SW 1271 (cell line): ENCODE results near the gene RBM10.
"Not testable (repeated sequence)": the region's sequence is repeated elsewhere in the genome, so short reads cannot be mapped to it uniquely, and the experiment has no call there.

Experiments used
- DNase-seq, 2 experiments: peaks; one replicate each; lab custom pipeline; 2025; lab: John Stamatoyannopoulos, UW

The RBM10 gene, protein sequence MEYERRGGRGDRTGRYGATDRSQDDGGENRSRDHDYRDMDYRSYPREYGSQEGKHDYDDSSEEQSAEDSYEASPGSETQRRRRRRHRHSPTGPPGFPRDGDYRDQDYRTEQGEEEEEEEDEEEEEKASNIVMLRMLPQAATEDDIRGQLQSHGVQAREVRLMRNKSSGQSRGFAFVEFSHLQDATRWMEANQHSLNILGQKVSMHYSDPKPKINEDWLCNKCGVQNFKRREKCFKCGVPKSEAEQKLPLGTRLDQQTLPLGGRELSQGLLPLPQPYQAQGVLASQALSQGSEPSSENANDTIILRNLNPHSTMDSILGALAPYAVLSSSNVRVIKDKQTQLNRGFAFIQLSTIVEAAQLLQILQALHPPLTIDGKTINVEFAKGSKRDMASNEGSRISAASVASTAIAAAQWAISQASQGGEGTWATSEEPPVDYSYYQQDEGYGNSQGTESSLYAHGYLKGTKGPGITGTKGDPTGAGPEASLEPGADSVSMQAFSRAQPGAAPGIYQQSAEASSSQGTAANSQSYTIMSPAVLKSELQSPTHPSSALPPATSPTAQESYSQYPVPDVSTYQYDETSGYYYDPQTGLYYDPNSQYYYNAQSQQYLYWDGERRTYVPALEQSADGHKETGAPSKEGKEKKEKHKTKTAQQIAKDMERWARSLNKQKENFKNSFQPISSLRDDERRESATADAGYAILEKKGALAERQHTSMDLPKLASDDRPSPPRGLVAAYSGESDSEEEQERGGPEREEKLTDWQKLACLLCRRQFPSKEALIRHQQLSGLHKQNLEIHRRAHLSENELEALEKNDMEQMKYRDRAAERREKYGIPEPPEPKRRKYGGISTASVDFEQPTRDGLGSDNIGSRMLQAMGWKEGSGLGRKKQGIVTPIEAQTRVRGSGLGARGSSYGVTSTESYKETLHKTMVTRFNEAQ

DNA sequence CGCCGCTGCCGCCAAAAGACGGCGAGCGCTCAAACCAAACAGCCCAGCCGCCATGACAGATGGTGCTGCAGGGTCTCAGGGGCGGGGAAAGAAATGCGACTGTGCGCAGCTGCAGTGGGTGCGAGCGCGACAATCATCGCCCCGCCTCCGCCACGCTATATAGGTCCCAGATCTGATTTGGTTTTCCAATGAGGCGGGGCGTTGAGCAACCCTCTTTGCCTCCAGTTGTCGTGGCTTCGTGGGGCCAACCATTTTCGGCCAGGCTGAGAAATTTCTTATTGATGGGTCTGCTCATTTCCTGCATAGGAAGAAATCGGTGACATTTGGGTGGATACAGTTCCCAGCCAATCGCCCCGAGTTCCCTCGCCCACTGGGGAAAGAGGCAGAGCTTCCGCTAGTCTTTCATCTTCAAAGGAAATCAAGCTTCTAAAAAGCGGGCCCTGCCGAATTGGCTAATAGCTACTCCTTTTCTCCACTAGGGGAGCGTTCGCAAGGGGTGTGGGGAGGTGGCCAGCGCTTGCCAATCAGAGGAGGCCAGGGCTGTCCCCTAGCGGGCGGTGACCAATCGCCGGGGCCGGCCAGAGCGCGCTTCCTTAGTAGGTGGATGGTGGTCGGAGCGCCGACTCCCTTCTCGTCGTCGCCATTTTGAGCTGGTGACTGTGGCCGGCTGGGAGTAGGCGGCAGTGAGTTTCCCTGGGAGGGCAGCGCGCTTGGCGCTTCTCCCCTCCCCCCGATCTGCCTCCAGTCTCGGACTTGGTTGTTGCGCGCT is at the start of gene RBM10, which contains the start of gene NDUFB11:
RBM10 (plus strand) TSS at position 596 of the 769 bp plus-strand sequence. CDS start 2,261 bp downstream, outside the sequence.
NDUFB11 (minus strand) TSS at position 77 of the 769 bp plus-strand sequence; CDS start at position 54, 23 bp downstream.
- peak; percentile 52 to 76 for DNase-seq

DNA sequence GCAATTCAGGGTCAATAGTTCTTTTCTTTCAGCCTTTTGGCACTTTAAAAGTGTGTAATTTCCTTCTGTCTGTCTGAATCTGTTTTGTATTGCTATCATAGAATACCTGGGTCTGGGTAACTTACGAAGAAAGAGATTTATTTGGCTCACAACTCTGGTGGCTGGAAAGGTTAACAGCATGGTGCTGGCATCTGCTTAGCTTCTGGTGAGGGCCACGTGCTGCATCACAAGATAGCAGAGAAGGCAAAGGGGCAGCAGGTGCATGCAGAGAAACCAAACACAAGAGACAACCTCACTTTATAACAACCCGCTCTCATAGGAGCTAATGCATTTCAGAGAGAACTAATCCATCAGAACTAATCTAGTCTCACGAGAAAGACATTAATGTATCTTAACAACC is 48.0 kb upstream of the RBM10 start:
- DNase-seq: no peak

DNA sequence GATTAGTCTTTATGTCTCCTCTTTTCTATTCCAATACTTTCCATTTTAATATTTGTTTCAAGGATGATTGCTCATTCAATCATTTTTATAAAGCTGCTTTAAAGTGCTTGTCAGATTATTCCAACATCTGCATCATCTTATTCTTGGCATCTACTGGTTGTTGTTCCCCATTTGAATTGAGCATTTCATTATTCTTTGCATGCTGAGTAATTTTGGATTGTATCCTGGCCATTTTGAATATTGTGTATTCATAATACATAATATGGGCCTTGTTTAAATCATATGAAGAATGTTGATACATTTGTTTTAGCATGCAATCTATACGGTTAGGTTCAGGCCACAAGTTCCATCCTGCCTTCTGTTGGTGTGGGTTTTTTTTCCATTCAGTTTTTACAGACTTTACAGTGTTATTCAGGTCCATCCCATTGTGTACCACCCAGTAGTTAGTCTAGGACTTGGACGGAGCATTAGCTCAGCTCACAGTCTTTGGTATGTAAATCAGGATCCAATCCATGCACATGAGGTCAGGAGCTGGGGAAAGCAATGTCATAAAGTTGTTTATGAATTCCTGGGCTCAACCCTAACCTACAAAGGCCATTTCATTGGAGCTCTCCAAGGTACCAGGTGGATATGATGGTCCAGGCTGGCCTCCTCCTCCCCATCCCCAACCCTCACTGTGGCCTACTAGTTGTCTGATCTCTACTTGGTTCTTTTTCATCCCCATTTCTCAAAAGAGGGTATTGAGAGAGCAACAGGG is 46.5 kb upstream of the RBM10 start:
- DNase-seq: no peak

DNA sequence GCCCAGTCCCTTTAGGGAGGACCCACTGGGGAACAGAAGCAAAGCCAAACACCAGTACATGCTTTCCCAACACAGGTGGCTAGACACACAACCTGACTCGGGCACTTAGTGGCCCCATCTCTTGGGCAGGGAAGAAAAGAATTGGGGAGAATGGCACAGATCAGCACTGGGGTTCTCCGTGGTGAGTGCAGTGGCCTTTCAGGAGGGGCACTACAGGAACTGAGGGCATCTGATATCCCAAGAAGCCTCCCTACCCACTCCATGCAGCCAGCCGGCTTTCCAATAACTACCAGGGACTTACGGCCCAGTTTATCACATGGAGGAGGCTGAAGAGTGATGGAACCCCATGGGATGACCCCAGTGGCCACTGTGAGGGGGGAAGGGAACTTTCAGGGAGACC is 43.8 kb upstream of the RBM10 start:
- no peak for DNase-seq

DNA sequence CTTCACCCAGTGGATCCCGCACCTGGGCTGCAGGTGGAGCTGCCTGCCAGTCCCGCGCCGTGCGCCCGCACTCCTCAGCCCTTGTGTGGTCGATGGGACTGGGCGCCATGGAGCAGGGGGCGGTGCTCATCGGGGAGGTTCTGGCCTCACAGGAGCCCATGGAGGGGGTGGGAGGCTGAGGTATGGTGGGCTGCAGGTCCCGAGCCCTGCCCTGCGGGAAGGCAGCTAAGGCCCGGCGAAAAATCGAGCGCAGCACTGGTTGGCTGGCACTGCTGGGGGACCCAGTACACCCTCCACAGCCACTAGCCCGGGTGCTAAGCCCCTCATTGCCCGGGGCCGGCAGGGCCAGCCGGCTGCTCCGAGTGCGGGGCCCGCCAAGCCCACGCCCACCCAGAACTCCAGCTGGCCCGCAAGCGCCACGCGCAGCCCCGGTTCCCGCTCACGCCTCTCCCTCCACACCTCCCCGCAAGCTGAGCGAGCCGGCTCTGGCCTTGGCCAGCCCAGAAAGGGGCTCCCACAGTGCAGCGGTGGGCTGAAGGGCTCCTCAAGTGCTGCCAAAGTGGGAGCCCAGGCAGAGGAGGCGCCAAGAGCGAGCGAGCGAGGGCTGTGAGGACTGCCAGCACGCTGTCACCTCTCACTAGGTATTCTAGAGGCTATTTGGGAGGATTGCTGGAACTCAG is 33.9 kb upstream of the RBM10 start:
- DNase-seq: not testable (repeated sequence)

DNA sequence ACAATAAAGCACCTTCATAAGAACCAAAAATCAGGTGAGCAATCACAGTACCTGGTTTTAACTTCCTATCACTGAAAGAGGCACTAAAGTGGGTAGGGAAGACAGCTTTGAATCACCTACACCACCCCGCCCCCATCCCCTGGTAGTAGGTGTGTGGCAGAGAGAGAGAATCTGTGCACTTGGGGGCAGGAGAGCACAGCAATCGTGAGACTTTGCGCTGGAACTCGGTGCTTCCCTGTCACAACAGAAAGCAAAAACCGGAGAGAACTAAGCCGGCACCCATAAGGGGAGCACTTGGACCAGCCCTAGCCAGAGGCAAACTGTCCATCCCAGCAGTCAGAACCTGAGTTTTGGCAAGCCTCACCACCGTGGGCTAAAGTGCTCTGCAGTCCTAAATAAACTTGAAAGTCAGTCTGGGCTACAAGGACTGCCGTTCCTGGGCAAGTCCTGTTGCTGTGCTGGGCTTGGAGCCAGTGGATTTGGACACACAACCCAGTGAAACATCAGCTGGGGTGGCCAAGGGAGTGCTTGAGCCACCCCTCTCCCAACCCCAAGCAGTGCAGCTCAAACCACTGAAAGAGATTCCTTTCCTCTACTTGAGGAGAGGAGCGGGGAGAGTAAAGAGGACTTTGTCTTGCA is 32.6 kb upstream of the RBM10 start:
- no peak for DNase-seq

DNA sequence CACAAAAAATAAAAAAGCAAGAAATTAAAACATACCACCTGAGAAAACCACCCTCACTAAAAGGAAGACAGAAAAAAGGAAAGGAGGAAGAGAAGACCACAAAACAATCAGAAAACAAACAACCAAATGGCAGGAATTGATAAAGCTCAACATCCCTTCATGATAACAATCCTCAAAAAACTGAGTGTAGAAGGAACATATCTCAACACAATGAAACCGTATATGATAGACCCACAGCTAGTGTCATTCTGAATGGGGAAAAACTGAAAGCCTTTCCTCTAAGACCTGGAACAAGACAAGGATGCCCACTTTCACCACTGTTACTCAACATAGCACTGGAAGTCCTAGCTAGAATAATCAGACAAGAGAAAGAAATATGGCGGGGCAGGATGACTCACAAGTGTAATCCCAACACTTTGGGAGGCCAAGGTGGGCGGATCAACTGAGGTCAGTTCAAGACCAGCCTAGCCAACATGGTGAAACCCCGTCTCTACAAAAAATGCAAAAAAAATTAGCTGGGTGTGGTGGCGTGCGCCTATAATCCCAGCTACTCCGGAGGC is 28.4 kb upstream of the RBM10 start:
- DNase-seq: not testable (repeated sequence)

DNA sequence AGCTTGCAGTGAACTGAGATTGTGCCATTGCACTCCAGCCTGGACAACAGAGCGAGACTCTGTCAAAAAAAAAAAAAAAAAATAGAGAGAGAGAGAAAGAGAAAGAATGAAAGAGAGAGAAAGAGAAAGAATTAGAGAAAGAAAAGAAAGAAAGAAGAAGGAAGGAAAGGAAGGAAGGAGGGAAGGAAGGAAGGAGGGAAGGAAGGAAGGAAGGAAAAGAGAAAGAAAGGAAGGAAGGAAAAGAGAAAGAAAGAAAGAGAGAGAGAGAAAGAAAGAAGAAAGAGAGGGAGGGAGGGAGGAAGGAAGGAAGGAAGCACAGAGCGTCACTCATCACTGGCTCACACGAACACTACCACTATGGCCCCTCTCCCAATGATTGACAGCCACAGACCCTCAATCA is 20.6 kb upstream of the RBM10 start:
- DNase-seq: not testable (repeated sequence)

DNA sequence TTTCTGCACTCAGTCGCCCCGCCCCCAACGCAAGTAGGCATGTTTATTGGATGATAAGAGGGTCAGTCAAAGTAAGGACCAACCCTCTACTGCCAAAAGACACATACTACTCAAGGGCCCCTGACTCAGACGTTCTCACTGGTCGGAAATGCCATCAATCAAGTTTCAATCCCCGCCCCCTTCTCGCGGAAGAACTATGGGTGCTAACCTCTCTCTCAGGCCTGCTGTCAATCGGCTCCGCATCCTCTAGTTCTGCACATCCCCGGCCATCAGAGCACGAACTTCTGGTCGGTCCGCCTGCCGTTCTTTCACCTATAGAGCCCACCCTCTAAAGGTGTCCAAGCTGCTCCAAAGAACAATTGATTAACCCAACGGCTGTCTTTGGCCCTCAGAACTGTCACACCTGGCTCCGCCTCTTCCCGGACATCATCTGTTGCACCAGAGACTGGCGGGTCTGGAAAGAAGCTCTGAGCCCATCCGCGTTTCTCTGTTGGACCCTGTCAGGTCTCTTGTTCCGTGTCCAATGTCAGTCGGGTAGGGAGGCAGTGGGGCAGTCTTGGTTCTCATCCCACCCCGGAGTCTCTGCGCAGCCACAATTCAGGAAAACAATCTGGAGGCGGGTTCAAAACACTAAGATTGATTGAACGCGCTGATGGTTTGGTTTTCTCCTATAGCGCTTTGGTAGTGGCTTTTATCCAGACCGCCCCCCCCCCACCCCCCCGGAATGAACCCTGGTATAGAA is 15.7 kb upstream of the RBM10 start:
- peak; percentile 67 to 80 for DNase-seq

DNA sequence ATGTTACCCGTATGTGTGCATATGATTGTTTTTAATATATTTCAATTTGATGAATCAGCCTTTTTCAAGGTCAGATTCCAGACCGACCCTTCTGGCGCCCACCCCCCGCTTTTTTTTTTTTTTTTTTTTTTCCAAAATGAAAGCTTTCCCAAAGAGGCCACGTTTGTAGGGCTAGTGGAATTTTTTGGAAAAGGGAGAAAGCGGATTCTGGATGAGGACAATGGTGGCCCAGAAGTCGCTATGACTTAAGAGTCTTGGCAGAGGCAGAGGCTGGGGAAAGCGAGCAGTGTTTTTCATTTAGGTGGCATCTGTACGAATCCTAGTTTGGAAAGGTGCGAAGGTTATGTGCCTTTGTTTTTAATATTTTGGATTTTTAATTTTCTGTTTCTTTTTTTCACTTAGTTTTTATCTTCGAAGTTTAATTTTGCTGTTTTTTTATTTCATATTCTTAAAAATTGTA is 15.1 kb upstream of the RBM10 start:
- no peak for DNase-seq

DNA sequence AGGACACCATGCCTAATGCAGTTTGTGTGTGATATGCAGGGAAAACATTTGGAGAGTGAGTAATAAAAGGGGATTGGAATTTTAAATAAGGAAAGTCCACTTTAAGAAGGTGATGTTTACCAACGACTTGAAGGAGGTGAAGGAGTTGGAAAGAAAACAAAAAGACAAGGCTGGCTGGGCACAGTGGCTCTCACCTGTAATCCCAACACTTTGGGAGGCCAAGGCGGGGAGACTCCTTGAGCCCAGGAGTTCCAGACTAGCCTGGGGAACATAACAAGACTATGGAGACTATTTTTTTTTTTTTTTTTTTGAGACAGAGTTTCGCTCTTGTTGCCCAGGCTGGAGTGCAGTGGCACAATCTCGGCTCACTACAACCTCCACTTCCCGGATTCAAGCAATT is 11.5 kb upstream of the RBM10 start:
- no peak for DNase-seq

DNA sequence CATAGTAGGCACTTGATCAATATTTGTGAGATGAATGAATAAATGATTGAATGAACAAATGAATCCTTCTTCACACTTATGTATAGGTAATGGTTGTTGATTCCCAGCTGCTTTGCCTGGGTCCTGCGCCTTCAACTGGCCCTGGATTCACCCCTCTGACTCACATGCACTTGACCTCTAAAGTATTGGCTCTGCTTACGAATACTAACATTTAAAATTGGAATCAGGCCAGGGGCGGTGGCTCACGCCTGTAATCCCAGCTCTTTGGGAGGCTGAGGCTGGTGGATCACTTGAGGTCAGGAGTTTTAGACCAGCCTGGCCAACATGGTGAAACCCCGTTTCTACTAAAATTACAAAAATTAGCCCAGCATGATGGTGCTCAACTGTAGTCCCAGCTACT is 9.4 kb upstream of the RBM10 start:
- not testable (repeated sequence) for DNase-seq

DNA sequence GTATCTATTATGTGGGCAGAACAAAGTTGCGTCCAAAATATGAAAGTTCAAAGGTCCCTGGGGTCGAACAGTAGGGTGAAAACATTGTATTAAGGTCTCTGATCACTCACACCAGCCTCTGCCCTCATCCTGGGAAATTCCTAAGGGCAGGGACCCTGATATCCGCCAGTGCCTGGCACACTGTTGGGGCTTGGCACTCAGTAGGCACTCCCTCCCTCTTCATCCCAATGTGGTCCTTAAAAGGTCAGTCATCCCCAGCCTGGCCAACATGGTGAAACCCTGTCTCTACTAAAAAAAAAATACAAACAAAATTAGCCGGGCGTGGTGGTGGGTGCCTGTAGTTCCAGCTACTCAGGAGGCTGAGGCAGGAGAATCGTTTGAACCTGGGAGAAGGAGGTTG is 6.8 kb upstream of the RBM10 start:
- DNase-seq: no peak

DNA sequence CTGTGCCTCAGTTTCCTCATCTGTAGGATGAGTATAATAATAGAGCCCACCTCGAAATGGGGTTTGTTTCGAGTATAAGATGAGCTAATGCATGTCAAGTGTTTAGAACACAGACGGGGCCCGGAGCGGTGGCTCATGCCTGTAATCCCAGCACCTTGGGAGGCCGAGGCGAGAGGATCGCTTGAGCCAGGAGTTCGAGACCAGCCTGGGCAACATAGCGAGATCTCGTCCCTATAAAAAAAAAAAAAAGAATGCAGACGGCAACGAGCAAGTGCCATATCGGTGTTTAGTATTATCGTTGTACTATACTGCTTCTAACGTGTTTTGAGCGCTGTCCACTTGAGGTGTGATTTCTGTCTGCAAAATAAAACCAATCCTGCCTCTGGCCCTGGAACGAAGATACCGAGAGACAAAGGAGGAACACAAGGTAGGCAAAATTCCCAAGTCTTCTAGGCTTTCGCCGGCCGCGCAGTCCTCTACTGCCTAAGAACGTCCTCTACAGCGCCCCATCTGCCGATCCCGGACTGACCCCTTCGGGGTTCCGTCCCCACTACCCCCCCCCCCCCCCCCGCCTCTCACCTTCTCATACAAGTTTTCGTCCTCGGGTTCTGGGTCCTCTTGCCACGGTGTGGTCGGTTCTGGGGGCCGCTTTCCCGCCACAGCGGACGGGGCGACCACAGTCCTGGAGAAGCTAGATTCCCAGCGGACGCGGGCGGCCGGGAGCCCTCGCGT is 961 bp upstream of the RBM10 start:
- no peak for DNase-seq

DNA sequence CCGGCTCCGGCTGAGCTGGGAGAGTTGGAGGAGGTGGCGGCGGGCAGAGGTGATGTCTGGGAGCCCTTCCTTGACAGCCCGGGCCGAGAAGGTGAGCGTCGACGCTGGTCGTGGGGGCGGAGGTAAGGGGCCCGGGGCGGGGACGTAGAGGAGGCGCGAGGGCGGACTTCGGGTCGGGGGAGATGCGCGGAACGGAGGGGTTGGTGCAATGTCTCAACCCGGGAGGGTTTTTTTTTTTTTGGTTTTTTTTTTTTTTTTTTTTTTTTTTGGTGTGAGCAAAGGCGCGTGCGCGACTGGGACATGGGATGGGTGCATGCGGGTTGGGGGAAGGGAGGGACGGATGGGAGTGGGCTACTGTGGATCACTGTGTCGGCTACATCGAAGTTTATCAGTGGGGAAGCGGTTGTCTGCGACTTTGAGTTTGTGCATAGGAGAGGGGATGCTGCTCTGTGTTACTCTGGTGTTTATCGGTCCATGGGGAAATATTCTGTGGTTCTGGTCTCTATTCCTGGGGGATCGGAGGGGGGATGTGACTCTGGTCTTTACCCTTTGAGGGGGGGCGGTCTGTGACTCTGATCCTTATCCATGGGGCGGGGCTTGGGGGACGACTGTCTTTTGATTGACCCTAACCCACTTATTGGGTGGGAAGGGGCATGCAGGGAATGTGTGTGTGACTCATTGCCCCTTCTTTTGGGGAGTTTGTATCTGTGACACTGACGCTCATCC is 537 bp downstream of the RBM10 start:
- no peak for DNase-seq

DNA sequence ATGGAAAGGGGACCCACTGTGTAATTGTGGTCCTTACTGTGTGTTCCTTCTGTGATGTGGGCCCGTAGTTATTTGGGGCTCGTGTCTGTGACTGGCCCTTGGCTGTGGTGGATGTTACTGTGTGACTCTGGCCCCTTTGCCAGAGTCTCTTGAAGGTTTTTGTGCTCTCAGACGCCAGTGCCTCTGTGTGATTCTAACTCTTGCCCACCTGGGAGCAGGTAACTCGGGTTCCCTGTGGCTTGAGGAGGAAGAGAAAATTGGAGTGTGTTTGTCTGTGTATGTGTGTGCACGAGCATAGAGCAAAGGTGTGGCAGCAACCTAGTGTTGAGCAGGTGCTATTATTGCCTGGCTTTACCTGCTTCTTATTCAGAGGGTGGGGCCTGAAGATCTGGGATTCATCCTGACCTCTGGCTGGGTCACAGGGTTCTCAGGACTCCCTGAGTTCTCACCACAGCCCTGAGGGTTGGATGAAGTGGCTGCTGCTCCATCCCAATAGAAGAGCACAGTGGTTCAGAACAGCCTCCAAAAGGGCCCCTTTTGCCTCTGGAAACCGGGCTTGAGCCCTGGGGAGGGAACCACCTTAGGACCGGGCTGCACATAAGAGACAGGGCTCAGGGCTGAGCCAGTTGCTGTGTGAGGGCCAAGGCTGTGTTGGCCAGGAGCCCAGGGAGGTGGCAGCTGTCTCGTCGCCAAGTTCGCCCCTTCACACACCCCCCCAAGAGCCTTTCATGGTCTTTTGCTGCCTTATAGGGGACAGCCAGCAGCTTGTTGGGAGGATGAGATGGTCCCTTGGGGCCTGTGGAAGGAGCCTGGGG is 1.3 kb downstream of the RBM10 start:
- no peak for DNase-seq
